Amniotic stem cell (primary cell): ENCODE results near the gene KRT80.
"Not testable (repeated sequence)": the region's sequence is repeated elsewhere in the genome, so short reads cannot be mapped to it uniquely, and the experiment has no call there.

ENCODE experiments used
- DNase-seq: peaks from one replicate; lab custom pipeline; 2025; lab: John Stamatoyannopoulos, UW

KRT80 gene

GRCh38 chr12:52191841-52192791 lies at the start of gene KRT80:
Gene KRT80, minus strand, starts transcription at chr12:52192014. Its CDS starts 112 bp downstream, at chr12:52191902.
- peak; percentile 98 for DNase-seq

GRCh38 chr12:52241205-52241842 lies 49.5 kb upstream of the KRT80 start:
- no peak for DNase-seq

GRCh38 chr12:52240247-52240646 lies 48.4 kb upstream of the KRT80 start:
- not testable (repeated sequence) for DNase-seq

GRCh38 chr12:52239767-52240166 lies 48.0 kb upstream of the KRT80 start:
- DNase-seq: no peak

- no peak for DNase-seq
Measured at GRCh38 chr12:52238916-52239646, 47.3 kb upstream of the KRT80 start.

GRCh38 chr12:52238207-52238840 lies 46.5 kb upstream of the KRT80 start:
- DNase-seq: no peak

GRCh38 chr12:52236386-52237050 lies 44.7 kb upstream of the KRT80 start:
- DNase-seq: no peak

GRCh38 chr12:52235822-52236361 lies 44.1 kb upstream of the KRT80 start:
- DNase-seq: no peak

GRCh38 chr12:52235001-52235764 lies 43.4 kb upstream of the KRT80 start:
- no peak for DNase-seq

- no peak for DNase-seq
Measured at GRCh38 chr12:52234223-52234810, 42.5 kb upstream of the KRT80 start.

- no peak for DNase-seq
Measured at GRCh38 chr12:52233462-52234207, 41.8 kb upstream of the KRT80 start.

GRCh38 chr12:52232674-52233461 lies 41.1 kb upstream of the KRT80 start, which contains the start of gene KRT7:
Gene KRT7, plus strand, starts transcription at chr12:52233243. Its CDS starts 54 bp downstream, at chr12:52233297.
- DNase-seq: no peak

GRCh38 chr12:52232203-52232673 lies 40.4 kb upstream of the KRT80 start:
- no peak for DNase-seq

GRCh38 chr12:52231305-52232202 lies 39.7 kb upstream of the KRT80 start:
- DNase-seq: no peak

- DNase-seq: no peak
Measured at GRCh38 chr12:52230364-52231281, 38.8 kb upstream of the KRT80 start.

- no peak for DNase-seq
Measured at GRCh38 chr12:52229836-52230343, 38.1 kb upstream of the KRT80 start.
